ENCODE results near the gene ASB10.
A peak's percentile ranks its signal among the peaks of the same experiment; 100 is the strongest.

The ASB10 gene

GRCh38 chr7:151172273-151173141 lies 14.5 kb downstream of the ASB10 start:
- Histone ChIP-seq H3K4me1 (ENCODE audit: control insufficient read depth in 1 of 2, insufficient read depth in 2 of 2, low read length in 2 of 2) (peaks cover 0 to 9% of the 10 kb centered on the region in 2 donors), H3K27me3 (ENCODE audit: low read depth, low read length) (peaks cover 16% of the 10 kb centered on the region), H3K4me3 (ENCODE audit: low read depth in 1 of 2, low read length in 2 of 2) (no peak overlapping the region), H3K9me3 (ENCODE audit: control insufficient read depth in 1 of 2, low read length in 2 of 2) (no peaks in the 10 kb centered on the region), H3K36me3 (ENCODE audit: control insufficient read depth in 1 of 2, insufficient read depth in 2 of 2, low read length in 2 of 2) (no peaks in the 10 kb centered on the region), H3K27ac (ENCODE audit: low read length) (no peak overlapping the region)

- no peak overlapping the region for H3K4me3 ChIP-seq (ENCODE audit: low read depth in 1 of 2, low read length in 2 of 2)
- no peaks in the 10 kb centered on the region for H3K9me3 ChIP-seq (ENCODE audit: control insufficient read depth in 1 of 2, low read length in 2 of 2)
- H3K27ac ChIP-seq (ENCODE audit: low read length), result no peak overlapping the region
- H3K36me3 ChIP-seq (ENCODE audit: control insufficient read depth in 1 of 2, insufficient read depth in 2 of 2, low read length in 2 of 2), result no peaks in the 10 kb centered on the region
- H3K27me3 ChIP-seq (ENCODE audit: low read depth, low read length), result peaks cover 39% of the 10 kb centered on the region
- H3K4me1 ChIP-seq (ENCODE audit: control insufficient read depth in 1 of 2, insufficient read depth in 2 of 2, low read length in 2 of 2), result peaks cover 2 to 19% of the 10 kb centered on the region in 2 donors
Observed at GRCh38 chr7:151168787-151169162, 18.3 kb downstream of the ASB10 start.

DNA sequence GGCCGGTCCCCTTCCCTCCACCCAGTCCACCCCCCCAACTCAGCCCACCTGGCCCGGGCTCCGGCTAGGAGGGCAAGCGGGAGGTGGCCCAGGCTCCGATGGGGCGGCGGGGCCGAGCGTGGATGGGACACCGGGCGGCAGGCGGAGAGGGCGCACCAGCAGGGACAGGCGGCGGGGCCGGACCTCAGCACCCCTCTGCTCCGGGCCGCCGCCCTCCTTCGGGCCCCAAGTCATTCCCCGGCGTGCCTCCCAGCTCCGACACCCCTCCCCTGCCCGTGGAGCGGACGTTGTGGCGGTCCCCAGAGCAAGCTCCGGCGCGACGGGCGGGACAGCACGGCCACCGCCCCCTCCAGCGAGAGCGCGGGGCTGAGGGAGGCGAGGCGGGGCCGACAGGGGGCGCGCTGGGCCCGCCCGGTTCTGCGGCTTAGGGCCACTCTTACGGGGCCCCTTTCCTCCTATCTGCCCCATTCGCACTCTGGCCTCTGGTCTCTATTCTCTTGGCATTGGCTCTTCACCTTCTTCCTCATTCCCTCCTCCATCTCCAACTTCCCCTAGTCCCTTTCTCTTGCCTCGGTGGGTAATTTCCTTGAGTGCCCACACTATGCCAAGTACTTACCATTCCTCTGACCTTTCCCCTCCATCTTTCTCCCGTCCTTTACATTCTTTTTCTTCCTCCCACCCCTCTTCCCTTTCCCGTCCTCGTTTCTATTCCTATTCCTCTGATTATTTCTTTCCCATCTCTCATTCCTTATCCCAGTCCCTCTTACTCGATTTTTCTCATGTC lies 18.9 kb downstream of the ASB10 start:
- no peak overlapping the region for H3K27ac ChIP-seq (ENCODE audit: low read length)
- H3K4me3 ChIP-seq (ENCODE audit: low read depth in 1 of 2, low read length in 2 of 2), result peak overlapping the region in 1 of 2 donors; percentile 68
- no peaks in the 10 kb centered on the region for H3K9me3 ChIP-seq (ENCODE audit: control insufficient read depth in 1 of 2, low read length in 2 of 2)
- peaks cover 37% of the 10 kb centered on the region for H3K27me3 ChIP-seq (ENCODE audit: low read depth, low read length)
- H3K4me1 ChIP-seq (ENCODE audit: control insufficient read depth in 1 of 2, insufficient read depth in 2 of 2, low read length in 2 of 2), result peaks cover 2 to 19% of the 10 kb centered on the region in 2 donors
- H3K36me3 ChIP-seq (ENCODE audit: control insufficient read depth in 1 of 2, insufficient read depth in 2 of 2, low read length in 2 of 2), result no peaks in the 10 kb centered on the region

DNA sequence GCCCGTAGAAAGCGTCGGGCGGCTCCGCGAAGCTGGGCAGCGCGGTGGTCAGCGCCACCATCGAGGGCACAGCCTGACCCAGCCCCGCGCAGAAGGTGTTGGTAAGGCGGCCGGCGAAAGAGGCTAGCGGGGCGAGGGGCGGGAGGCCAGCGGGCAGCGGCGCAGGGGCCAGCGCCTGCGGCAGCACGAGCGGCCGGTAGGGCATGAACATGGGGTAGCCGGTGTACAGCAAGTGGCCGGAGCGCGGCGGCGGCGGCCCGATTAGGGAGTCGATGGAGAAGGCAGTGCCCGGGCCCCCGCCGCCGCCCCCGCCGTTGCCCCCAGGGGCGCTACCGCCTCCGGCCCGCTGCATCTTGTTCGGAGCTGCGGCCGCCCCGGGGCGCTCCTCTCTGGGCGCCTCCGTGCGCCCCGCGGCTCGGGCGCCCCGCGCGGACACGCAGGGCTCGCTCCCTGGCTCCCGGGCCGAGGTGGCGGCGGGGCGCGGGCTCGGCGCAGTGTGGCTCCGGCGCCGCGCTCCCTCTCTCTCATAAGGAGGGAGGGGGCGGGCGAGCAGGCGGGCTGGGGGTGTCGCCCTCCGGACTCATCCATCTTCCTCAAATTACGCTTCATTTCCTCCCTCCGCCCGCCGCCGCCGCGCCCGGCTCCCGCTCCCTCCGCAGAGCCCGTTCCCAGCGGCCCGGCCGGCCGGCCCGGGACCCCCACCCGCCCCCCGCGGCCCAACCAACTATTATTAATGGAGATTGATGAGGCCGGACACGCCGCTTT lies 19.7 kb downstream of the ASB10 start, which contains the start of gene GBX1:
Gene GBX1, minus strand, starts transcription at position 498 of the 765 bp plus-strand sequence. Its CDS starts 146 bp downstream, at position 352.
- Histone ChIP-seq H3K4me3 (ENCODE audit: low read depth in 1 of 2, low read length in 2 of 2) (peak within 1 kb of the TSS in 1 of 2 donors; percentile 68), H3K27ac (ENCODE audit: low read length) (no peak within 1 kb of the TSS), H3K36me3 (ENCODE audit: control insufficient read depth in 1 of 2, insufficient read depth in 2 of 2, low read length in 2 of 2) (no peaks in the 10 kb centered on the region), H3K4me1 (ENCODE audit: control insufficient read depth in 1 of 2, insufficient read depth in 2 of 2, low read length in 2 of 2) (peaks cover 2 to 19% of the 10 kb centered on the region in 2 donors), H3K9me3 (ENCODE audit: control insufficient read depth in 1 of 2, low read length in 2 of 2) (no peaks in the 10 kb centered on the region), H3K27me3 (ENCODE audit: low read depth, low read length) (peaks cover 31% of the 10 kb centered on the region)

- H3K9me3 ChIP-seq (ENCODE audit: control insufficient read depth in 1 of 2, low read length in 2 of 2), result no peaks in the 10 kb centered on the region
- peaks cover 31% of the 10 kb centered on the region for H3K27me3 ChIP-seq (ENCODE audit: low read depth, low read length)
- peaks cover 2 to 19% of the 10 kb centered on the region in 2 donors for H3K4me1 ChIP-seq (ENCODE audit: control insufficient read depth in 1 of 2, insufficient read depth in 2 of 2, low read length in 2 of 2)
- no peak overlapping the region for H3K27ac ChIP-seq (ENCODE audit: low read length)
- peak overlapping the region in 1 of 2 donors; percentile 68 for H3K4me3 ChIP-seq (ENCODE audit: low read depth in 1 of 2, low read length in 2 of 2)
- no peaks in the 10 kb centered on the region for H3K36me3 ChIP-seq (ENCODE audit: control insufficient read depth in 1 of 2, insufficient read depth in 2 of 2, low read length in 2 of 2)
Observed at GRCh38 chr7:151166629-151167196, 20.3 kb downstream of the ASB10 start.

- Histone ChIP-seq H3K27ac (ENCODE audit: low read length) (no peak overlapping the region), H3K9me3 (ENCODE audit: control insufficient read depth in 1 of 2, low read length in 2 of 2) (no peaks in the 10 kb centered on the region), H3K4me1 (ENCODE audit: control insufficient read depth in 1 of 2, insufficient read depth in 2 of 2, low read length in 2 of 2) (peaks cover under 1 to 4% of the 10 kb centered on the region in 2 donors), H3K36me3 (ENCODE audit: control insufficient read depth in 1 of 2, insufficient read depth in 2 of 2, low read length in 2 of 2) (no peaks in the 10 kb centered on the region), H3K4me3 (ENCODE audit: low read depth in 1 of 2, low read length in 2 of 2) (no peak overlapping the region), H3K27me3 (ENCODE audit: low read depth, low read length) (peaks cover 28% of the 10 kb centered on the region)
Observed at GRCh38 chr7:151161757-151162156, 25.3 kb downstream of the ASB10 start.

GRCh38 chr7:151157645-151158329 lies 29.3 kb downstream of the ASB10 start:
- Histone ChIP-seq H3K4me3 (ENCODE audit: low read depth in 1 of 2, low read length in 2 of 2) (no peak overlapping the region), H3K9me3 (ENCODE audit: control insufficient read depth in 1 of 2, low read length in 2 of 2) (no peaks in the 10 kb centered on the region), H3K27ac (ENCODE audit: low read length) (no peak overlapping the region), H3K4me1 (ENCODE audit: control insufficient read depth in 1 of 2, insufficient read depth in 2 of 2, low read length in 2 of 2) (no peaks in the 10 kb centered on the region), H3K27me3 (ENCODE audit: low read depth, low read length) (peaks cover 12% of the 10 kb centered on the region), H3K36me3 (ENCODE audit: control insufficient read depth in 1 of 2, insufficient read depth in 2 of 2, low read length in 2 of 2) (no peaks in the 10 kb centered on the region)

GRCh38 chr7:151152643-151153513 lies 34.2 kb downstream of the ASB10 start:
- Histone ChIP-seq H3K9me3 (ENCODE audit: control insufficient read depth in 1 of 2, low read length in 2 of 2) (no peaks in the 10 kb centered on the region), H3K27ac (ENCODE audit: low read length) (no peak overlapping the region), H3K4me3 (ENCODE audit: low read depth in 1 of 2, low read length in 2 of 2) (no peak overlapping the region), H3K4me1 (ENCODE audit: control insufficient read depth in 1 of 2, insufficient read depth in 2 of 2, low read length in 2 of 2) (no peaks in the 10 kb centered on the region), H3K36me3 (ENCODE audit: control insufficient read depth in 1 of 2, insufficient read depth in 2 of 2, low read length in 2 of 2) (no peaks in the 10 kb centered on the region), H3K27me3 (ENCODE audit: low read depth, low read length) (peaks cover 9% of the 10 kb centered on the region)

- Histone ChIP-seq H3K9me3 (ENCODE audit: control insufficient read depth in 1 of 2, low read length in 2 of 2) (no peaks in the 10 kb centered on the region), H3K36me3 (ENCODE audit: control insufficient read depth in 1 of 2, insufficient read depth in 2 of 2, low read length in 2 of 2) (no peaks in the 10 kb centered on the region), H3K27me3 (ENCODE audit: low read depth, low read length) (peaks cover 9% of the 10 kb centered on the region), H3K4me1 (ENCODE audit: control insufficient read depth in 1 of 2, insufficient read depth in 2 of 2, low read length in 2 of 2) (no peaks in the 10 kb centered on the region), H3K4me3 (ENCODE audit: low read depth in 1 of 2, low read length in 2 of 2) (no peak overlapping the region), H3K27ac (ENCODE audit: low read length) (no peak overlapping the region)
Observed at GRCh38 chr7:151150388-151150787, 36.7 kb downstream of the ASB10 start.
